ENCODE results near the gene SRM.
A peak's percentile ranks its signal among the peaks of the same experiment; 100 is the strongest.

DNA sequence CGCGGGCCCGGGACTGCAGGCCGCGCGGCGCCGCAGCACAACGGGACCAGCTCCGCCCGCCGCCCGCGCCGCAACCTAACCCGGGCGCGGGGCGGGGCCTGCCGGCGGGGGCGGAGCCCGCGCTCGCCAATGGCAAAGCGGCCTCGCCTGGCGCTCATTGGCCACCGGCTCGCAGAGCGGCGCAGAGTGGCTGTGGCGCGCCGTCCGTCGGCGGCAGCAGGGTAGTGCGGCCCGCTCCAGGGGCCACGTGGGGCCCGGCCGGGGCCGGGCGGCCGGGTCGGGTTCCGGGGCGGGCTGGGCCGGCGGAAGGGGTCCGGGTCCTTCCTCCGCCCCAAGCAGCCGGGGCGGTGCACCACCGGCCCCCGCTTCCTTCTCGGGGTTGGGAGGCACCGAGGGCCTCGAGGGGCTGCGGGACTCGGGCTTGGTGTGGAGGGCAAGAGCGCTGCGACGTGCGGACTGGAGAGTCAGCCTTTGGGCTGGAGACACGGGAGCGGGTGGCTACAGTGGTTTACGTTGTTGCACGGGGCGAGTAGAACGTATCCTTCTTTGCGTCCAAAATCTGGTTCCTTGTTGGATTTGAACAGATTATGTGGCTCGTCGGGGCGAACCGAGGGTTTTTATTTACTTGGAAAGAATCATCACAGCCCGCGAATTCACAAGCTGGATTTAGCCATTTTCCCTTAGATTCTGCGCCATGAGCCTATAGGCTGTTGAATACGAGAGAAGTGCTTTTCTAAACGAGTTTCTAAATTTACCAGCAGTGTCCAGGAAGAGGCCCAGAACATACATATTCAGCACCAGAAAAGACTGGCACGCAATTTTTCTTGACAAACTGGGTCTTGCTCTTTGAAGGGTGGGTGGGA is at the start of gene SRM:
- TF ChIP-seq, protein P1, sequence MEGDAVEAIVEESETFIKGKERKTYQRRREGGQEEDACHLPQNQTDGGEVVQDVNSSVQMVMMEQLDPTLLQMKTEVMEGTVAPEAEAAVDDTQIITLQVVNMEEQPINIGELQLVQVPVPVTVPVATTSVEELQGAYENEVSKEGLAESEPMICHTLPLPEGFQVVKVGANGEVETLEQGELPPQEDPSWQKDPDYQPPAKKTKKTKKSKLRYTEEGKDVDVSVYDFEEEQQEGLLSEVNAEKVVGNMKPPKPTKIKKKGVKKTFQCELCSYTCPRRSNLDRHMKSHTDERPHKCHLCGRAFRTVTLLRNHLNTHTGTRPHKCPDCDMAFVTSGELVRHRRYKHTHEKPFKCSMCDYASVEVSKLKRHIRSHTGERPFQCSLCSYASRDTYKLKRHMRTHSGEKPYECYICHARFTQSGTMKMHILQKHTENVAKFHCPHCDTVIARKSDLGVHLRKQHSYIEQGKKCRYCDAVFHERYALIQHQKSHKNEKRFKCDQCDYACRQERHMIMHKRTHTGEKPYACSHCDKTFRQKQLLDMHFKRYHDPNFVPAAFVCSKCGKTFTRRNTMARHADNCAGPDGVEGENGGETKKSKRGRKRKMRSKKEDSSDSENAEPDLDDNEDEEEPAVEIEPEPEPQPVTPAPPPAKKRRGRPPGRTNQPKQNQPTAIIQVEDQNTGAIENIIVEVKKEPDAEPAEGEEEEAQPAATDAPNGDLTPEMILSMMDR (conservative IDR thresholded peaks at IDR 0.05 in 1 of 2, IDR thresholded peaks at IDR 0.05 in 1 of 2; ENCODE audit: low read depth in 1 of 2, low read length in 2 of 2) = peak; percentile 25 to 26
- TF ChIP-seq EZH2 (IDR thresholded peaks at IDR 0.05; ENCODE audit: low read length, missing control alignments) = no peak

All from fibroblast of lung (primary cell).